GM10248 (cell line): ENCODE data around the gene WDR77.

Experiments used
- CTCF ChIA-PET: fragments of 300-600 bp; sonication (Branson Sonifier 250); formaldehyde crosslinking; extraction: SDS; loops from one replicate; lab custom pipeline; 2021; ENCODE audit warnings: antibody characterized with exemption; lab: Yijun Ruan, JAX
- POLR2A ChIA-PET: fragments of 350-650 bp; sonication (Branson Sonifier 250); formaldehyde crosslinking; extraction: SDS; loops from one replicate; lab custom pipeline; 2020; ENCODE audit warnings: antibody characterized with exemption; lab: Yijun Ruan, JAX
- DNase-seq: peaks from one replicate; pipeline ENCODE4 v3.0.0; 2012; ENCODE audit errors: extremely low spot score
- TF ChIP-seq, protein P1 (sequence below): IDR thresholded peaks from 2 replicates; pipeline ENCODE4 v1.5.1; 2012; ENCODE audit warnings: mild to moderate bottlenecking, low read depth; ENCODE audit errors: extremely low read depth, missing control alignments, control extremely low read depth

WDR77 gene

DNA sequence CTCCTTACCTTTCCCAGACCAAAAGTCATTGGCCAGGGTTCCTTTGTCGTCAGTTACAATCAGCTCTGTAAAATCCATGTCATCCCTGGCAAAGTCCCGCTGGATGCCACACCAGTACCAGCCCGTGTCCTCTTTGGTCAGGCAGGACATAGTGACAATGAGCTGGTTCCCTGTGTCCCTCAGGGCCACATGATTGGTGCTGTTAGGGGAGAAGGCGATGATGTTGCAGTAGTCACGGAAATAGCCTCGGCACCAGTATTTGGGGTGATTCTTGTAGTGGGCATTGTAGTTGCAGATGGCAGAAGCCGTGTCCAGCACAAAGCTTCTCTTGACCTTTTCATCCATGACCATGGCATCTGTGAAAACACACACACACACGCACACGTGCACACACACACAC lies 39.6 kb upstream of the WDR77 start:
- ChIA-PET POLR2A (no interaction called here), CTCF (interaction anchor here (0.9 to 2.4 kb wide), 2 partner anchors 266 to 280 kb away, joined by 3 to 7 read pairs; no protein-coding TSS in a partner anchor)
- TF ChIP-seq, protein P1, sequence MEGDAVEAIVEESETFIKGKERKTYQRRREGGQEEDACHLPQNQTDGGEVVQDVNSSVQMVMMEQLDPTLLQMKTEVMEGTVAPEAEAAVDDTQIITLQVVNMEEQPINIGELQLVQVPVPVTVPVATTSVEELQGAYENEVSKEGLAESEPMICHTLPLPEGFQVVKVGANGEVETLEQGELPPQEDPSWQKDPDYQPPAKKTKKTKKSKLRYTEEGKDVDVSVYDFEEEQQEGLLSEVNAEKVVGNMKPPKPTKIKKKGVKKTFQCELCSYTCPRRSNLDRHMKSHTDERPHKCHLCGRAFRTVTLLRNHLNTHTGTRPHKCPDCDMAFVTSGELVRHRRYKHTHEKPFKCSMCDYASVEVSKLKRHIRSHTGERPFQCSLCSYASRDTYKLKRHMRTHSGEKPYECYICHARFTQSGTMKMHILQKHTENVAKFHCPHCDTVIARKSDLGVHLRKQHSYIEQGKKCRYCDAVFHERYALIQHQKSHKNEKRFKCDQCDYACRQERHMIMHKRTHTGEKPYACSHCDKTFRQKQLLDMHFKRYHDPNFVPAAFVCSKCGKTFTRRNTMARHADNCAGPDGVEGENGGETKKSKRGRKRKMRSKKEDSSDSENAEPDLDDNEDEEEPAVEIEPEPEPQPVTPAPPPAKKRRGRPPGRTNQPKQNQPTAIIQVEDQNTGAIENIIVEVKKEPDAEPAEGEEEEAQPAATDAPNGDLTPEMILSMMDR = no peak

DNA sequence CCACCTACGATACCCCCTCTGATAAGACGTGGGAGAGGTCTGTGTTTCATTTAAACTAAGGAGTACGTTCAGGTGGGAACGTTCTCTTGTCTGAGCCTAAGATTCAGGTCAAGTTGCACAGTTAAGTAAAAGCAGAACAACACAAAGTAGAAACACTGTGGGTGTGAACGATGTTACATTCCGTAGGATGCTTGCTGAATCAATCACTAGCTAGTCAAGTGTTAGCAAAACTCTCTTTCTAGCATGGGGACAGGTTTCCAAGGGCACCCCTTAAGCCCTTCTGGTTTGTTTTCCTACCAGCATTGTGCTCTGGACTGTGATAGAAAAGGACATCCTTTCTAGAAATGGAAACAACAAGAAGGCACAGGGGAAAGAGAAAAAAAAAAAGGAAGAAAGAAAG lies 38.1 kb upstream of the WDR77 start:
- TF ChIP-seq, protein P1 = no peak
- no peak for DNase-seq
- CTCF ChIA-PET = interaction anchor here (1.0 kb wide), 1 partner anchor 11 kb away, joined by 3 read pairs; no protein-coding TSS in a partner anchor
- POLR2A ChIA-PET = no interaction called here

More for the DNA sequence above, 39.6 kb upstream of the WDR77 start:
- DNase-seq = no peak

DNA sequence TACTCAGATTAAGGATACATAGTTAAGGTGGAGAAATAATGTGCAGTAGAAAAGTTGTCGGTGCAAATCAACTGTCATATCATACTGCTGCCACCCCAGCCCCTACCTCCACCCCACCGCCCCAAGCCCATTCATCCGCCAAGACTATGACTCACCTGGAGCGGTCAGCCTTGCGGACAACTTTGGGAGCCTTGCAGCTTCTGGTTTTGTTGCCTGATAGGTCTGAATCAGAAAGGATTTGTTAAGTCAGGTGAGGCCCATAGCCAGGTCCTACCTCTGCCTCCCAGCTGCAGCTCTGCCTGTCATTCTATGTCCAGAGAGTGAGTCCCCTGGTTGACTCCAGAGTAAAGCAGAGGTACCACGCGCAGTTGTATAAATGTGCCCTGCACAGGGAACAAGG lies 37.4 kb upstream of the WDR77 start:
- POLR2A ChIA-PET = no interaction called here
- DNase-seq = no peak
- CTCF ChIA-PET = interaction anchor here (0.9 to 2.3 kb wide), 8 partner anchors 10 to 279 kb away, joined by 3 to 19 read pairs (median 4); no protein-coding TSS in a partner anchor
- TF ChIP-seq, protein P1 = no peak

DNA sequence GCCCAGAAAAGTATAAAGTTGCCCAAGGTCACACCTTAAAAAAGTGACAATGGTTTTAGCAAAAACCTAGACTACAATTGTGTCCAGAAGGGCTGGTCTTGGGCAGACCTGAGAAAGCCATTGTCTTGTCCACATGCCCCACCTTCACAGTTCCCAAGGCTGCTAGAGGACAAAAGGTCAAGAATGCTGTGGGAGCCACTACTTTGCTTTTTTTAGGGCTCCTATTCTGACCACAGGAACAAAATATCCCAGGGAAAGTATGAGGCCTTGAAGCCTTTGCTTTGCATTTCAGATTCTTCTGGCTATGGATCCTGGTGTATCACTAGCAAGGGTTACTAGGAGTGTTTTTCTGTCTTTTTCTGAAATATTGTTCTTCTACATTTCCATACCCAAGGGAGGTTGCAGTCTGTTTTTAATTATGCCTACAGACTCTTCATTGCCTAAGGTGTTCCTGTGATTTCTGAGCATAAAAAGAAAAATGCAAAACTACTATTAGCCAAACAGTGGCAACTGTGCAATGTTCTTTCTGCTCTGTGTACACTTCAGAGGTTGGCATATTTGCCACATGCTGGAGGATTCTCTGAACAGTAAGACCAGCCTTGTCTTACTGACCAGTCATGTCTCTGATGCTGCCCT lies 35.5 kb upstream of the WDR77 start:
- TF ChIP-seq, protein P1 = no peak
- ChIA-PET CTCF (interaction anchor here (1.7 to 9.7 kb wide), 6 partner anchors 8 to 265 kb away, joined by 4 to 75 read pairs (median 16); no protein-coding TSS in a partner anchor), POLR2A (no interaction called here)
- DNase-seq = no peak

DNA sequence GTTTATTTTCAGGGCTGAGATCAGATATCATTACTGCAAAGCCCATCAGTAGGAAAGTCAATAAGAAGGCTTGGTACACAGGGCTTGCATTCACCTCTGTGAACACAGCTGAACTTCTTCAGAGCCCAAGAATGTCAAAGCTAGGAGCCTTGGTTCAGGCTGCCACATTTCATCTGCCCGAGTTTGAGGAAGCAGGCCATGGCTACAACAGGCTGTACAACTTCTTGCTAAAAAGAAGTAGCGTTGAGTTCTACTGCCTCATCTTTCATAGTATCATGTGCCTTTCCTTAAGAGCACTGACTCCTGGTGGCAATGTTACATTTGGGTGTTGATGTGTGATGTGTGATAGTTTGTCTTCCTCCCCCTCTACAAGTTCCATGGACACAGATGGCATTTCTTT lies 34.8 kb upstream of the WDR77 start:
- CTCF ChIA-PET = interaction anchor here (2.1 to 9.7 kb wide), 3 partner anchors 14 to 260 kb away, joined by 5 to 75 read pairs (median 46); no protein-coding TSS in a partner anchor
- DNase-seq = no peak
- TF ChIP-seq, protein P1 = no peak
- POLR2A ChIA-PET = no interaction called here

DNA sequence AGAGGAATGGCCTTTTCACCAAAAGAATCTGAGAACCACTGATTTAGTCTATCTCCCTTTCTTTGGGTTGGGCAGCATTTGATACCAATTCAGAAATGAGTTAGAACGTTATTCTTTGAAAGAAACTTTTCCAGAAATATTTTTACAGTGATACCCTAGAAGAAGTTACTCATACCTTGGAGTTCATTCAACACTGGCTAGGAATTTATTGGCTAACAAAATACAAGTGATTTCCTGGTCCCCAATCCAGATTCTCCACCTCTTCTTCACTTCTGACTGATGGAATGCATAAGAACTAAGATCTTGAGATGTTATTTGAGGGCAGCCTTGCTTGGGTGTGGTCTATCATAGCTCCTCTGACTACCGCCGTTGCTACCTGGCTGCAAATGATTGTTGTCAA lies 34.1 kb upstream of the WDR77 start:
- ChIA-PET POLR2A (no interaction called here), CTCF (interaction anchor here (0.7 to 9.7 kb wide), 7 partner anchors 9 to 284 kb away, joined by 3 to 75 read pairs (median 27); partner anchors contain the start of genes C1orf162 and DDX20)
- no peak for DNase-seq
- TF ChIP-seq, protein P1 = no peak
